Small intestine (tissue), 7 donors: Measurements from ENCODE around the gene PSMG4. TPM values are rescaled to one million over a fixed set of nuclear protein-coding genes. Genes with fewer than 3 reads are reported as not detected.

Source experiments
- DNase-seq, 2 donors: peaks; one replicate each; pipeline versions ENCODE4 v3.0.0 to v3.0.0-alpha.2; 2013
- FAIRE-seq: peaks from 2 replicates; lab custom pipeline; 2012; peaks lifted over from hg19 to GRCh38; lab: Jason Lieb, UNC
- H3K27ac ChIP-seq, 3 donors: one replicate each; pipeline ENCODE4 v1.5.1; 2013; ENCODE audit warnings: low read length in 2 of 3, mild to moderate bottlenecking in 2 of 3, control low read depth in 1 of 3, inconsistent platforms in 1 of 3, low read depth in 1 of 3, moderate library complexity in 1 of 3
- H3K27me3 ChIP-seq, 3 donors: one replicate each; pipeline ENCODE4 v1.6.1; 2013; ENCODE audit warnings: low read length in 3 of 3, inconsistent platforms in 1 of 3; ENCODE audit not compliant: control insufficient read depth in 3 of 3, insufficient read depth in 3 of 3
- H3K36me3 ChIP-seq, 3 donors: one replicate each; pipeline ENCODE4 v1.6.1; 2013; ENCODE audit warnings: low read length in 3 of 3, inconsistent platforms in 1 of 3, low read depth in 1 of 3, mild to moderate bottlenecking in 1 of 3, moderate library complexity in 1 of 3; ENCODE audit not compliant: control insufficient read depth in 3 of 3, insufficient read depth in 2 of 3
- H3K4me1 ChIP-seq, 3 donors: one replicate each; pipeline ENCODE4 v1.6.1; 2013; ENCODE audit warnings: low read length in 2 of 3, inconsistent platforms in 1 of 3, low read depth in 1 of 3, mild to moderate bottlenecking in 1 of 3, moderate library complexity in 1 of 3; ENCODE audit not compliant: control insufficient read depth in 3 of 3, insufficient read depth in 2 of 3
- H3K4me3 ChIP-seq, 3 donors: one replicate each; pipeline ENCODE4 v1.5.1; 2013; ENCODE audit warnings: low read length in 3 of 3, control low read depth in 1 of 3, inconsistent platforms in 1 of 3, low read depth in 1 of 3, mild to moderate bottlenecking in 1 of 3, moderate library complexity in 1 of 3
- H3K9me3 ChIP-seq, 2 donors: one replicate each; pipeline ENCODE4 v1.6.1; 2013; ENCODE audit warnings: low read depth in 1 of 2, low read length in 1 of 2; ENCODE audit not compliant: control insufficient read depth in 2 of 2, insufficient read depth in 1 of 2
- WGBS, 3 donors: extraction: QIAGEN DNeasy Blood & Tissue Kit; methylation state at CpG; one replicate each; pipeline ENCODE4 v1.1.7; 2013; 5-methylcytosine and 5-hydroxymethylcytosine counted together
- polyA plus RNA-seq, 4 donors: library from polyadenylated mRNA; stranded (reverse) in 3 of 4; unstranded in 1 of 4; fragments of 200-250 nt in 3 of 4; fragments of 120-200 nt in 1 of 4; gene quantifications; one replicate each; pipeline versions ENCODE4 v1.2.1 to v1.2.3, GENCODE V29; 2013
- donor health status: healthy with polysubstance abuse.
- donor health status: control.
- donor health status: control.
- donor health status: Bipolar disorder and iron deficiency.
- donor health status: healthy.

Gene PSMG4
- polyA plus RNA-seq, 4 donors: 22.6 to 43.8 (median 33.4) TPM

DNA sequence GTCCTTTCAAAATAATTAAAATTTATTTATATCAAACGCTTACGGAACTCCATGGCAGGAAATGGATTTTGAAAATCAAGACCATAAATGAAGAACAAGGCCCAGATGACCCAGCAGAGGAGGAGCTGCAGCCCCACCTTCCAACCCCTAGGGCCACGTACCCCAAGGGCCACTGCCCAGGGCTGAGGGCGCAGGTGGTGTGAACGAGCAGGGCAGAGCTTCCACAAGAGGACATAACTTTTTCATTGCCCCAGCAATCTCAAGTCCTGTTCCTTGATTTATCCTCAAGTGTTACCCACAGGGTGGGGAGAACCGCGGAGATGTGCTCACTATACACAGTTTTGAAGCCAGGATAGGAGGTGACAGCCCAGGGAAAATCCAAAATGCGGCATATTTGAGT lies 42.8 kb downstream of the PSMG4 start:
- 92 to 98% (median 96%) methylated on average over 8 of the region's 8 CpGs for WGBS, 3 donors
- Histone ChIP-seq H3K36me3 (peaks cover 0 to 41% (median 0%) of the 10 kb centered on the region in 3 donors), H3K9me3 (peaks cover 1 to 7% of the 10 kb centered on the region in 2 donors), H3K27me3 (no peaks in the 10 kb centered on the region), H3K27ac (no peak overlapping the region), H3K4me1 (no peaks in the 10 kb centered on the region), H3K4me3 (no peak overlapping the region)
- no peak for DNase-seq
- no peak for FAIRE-seq

DNA sequence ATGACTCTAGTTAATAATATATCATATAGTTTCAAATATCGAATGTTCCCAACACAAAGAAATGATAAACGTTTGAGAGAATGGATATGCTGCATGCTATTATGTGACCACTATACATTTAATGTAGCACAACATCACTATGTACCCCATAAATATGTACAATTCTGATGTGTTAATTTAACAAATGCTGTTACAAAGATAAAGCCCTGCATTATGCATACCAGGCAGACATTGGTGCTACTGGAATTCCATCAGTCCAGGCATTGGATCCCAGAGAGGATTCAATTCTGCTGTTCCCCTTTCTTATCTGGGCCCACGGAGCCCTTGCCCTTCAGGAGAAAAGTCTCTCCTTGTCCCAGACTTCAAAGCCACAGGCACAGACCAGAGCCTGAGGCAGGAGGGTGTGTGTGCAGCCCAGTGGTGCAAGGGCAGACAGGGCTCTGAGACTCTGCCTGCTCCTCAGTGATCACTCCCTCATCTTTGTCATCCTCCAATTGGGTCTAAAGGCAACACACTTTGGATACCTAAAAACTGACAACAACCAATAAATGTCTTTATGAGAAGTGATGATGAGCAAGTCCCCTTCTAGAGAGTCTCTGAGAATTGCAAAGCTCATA lies 45.2 kb downstream of the PSMG4 start:
- H3K9me3 ChIP-seq: peaks cover 1 to 7% of the 10 kb centered on the region in 2 donors
- 74 to 86% (median 83%) methylated on average over 3 of the region's 3 CpGs for WGBS, 3 donors
- H3K4me3 ChIP-seq: no peak overlapping the region
- no peaks in the 10 kb centered on the region for H3K4me1 ChIP-seq
- H3K27me3 ChIP-seq: no peaks in the 10 kb centered on the region
- FAIRE-seq: no peak
- peaks cover 0 to 41% (median 7%) of the 10 kb centered on the region in 3 donors for H3K36me3 ChIP-seq
- no peak for DNase-seq
- no peak overlapping the region for H3K27ac ChIP-seq

DNA sequence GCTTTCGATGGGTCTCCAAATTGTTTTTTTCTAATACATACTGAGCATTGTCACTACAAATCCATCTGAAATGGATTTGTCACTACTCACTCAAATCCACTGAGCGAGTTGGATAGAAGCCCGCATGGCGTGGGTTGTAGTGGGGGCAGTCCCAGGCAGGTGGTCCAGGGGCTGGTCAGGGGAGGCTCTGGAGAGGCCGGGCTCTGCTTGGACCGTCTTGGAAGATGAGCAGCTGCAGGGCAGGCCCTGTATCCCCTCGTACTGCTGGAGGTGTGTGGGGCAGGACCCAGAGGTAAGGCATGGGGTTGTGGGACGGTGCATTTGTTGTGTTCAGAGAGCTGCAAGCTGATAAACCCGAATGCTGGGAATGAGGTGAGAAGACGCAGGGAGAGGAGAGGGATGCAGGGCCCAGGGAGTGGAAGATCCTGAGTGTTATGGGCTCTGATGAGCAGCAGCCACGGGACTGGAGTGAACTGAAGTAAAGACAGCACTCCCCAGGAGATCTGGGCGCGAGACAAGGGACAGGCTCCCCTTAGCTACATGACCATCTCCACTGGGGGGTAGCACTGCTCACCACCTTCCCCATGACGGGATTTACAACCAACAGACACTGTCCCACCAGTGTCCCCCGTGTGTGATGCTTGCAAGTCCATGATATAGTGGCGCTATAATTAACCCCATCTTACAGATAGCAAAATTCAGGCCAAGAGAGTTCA lies 45.9 kb downstream of the PSMG4 start:
- H3K36me3 ChIP-seq: peaks cover 0 to 49% (median 7%) of the 10 kb centered on the region in 3 donors
- H3K27me3 ChIP-seq: no peaks in the 10 kb centered on the region
- no peak overlapping the region for H3K27ac ChIP-seq
- H3K4me3 ChIP-seq: no peak overlapping the region
- 83 to 90% (median 90%) methylated on average over 16 of the region's 16 CpGs for WGBS, 3 donors
- no peak for DNase-seq
- no peaks in the 10 kb centered on the region for H3K4me1 ChIP-seq
- FAIRE-seq: no peak
- peaks cover 1 to 7% of the 10 kb centered on the region in 2 donors for H3K9me3 ChIP-seq

DNA sequence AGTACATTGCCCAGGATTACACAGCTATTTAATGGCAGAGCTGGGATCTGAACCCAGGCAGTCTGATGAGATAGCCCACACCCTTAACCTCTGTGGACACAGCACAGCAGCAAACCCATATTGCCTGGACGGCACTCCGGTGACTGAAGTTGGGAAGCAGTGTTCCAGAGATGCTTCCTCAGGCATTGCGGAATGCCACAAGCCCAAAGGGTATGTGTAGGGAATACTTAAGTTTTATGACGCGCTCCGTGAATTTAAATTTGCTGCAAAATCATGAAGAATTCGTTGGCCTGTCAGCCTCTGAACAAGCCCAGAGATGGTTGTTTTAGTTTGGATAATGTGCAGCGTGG lies 46.4 kb downstream of the PSMG4 start:
- FAIRE-seq (no peak), DNase-seq (no peak)
- Histone ChIP-seq H3K4me1 (no peaks in the 10 kb centered on the region), H3K27ac (no peak overlapping the region), H3K4me3 (no peak overlapping the region), H3K9me3 (peaks cover 1 to 7% of the 10 kb centered on the region in 2 donors), H3K27me3 (no peaks in the 10 kb centered on the region), H3K36me3 (peaks cover 0 to 49% (median 7%) of the 10 kb centered on the region in 3 donors)
- 91 to 95% (median 94%) methylated on average over 8 of the region's 8 CpGs for WGBS, 3 donors

DNA sequence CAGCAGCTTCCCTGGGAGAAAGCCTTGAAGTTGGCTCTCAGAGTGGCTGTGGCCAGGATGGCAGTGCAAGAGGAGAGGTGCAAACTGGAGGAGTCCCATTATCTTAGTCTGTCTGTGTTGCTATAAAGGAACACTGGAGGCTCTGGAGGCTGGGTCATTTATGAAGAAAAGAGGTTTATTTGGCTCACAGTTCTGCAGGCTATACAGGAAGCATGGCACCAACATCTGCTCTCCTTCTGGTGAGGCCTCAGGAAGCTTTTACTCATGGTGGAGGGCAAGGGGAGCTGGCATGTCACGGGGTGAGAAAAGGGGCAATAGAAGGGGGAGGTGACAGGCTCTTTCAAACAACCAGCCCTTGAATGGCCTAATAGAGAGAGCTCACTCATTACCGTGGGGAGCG lies 47.1 kb downstream of the PSMG4 start:
- no peak overlapping the region for H3K4me3 ChIP-seq
- H3K9me3 ChIP-seq: peaks cover 1 to 7% of the 10 kb centered on the region in 2 donors
- WGBS, 3 donors: 78 to 98% (median 96%) methylated on average over 3 of the region's 3 CpGs
- peaks cover 0 to 50% (median 7%) of the 10 kb centered on the region in 3 donors for H3K36me3 ChIP-seq
- no peaks in the 10 kb centered on the region for H3K27me3 ChIP-seq
- no peak for FAIRE-seq
- no peak overlapping the region for H3K27ac ChIP-seq
- no peaks in the 10 kb centered on the region for H3K4me1 ChIP-seq
- DNase-seq: no peak

DNA sequence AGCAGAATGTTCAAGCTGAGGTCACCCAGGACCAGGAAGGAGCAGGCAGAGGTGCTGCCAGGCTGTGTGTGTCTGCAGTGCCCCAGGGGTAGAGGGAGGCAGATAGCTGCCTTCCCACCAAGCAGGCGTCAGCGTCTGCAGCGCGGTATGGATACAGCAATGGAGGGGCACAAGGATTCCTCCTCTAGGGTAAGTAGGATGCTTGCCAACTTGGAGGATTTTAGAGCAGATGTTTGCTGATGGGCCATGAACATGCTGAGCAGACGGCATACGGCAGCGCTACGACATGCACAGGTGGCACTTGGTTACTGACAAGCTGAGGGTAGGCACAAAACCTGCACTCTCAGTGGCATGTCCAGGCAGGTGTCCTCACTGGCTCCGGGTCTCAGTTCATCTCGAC lies 48.1 kb downstream of the PSMG4 start:
- peaks cover 1 to 7% of the 10 kb centered on the region in 2 donors for H3K9me3 ChIP-seq
- H3K4me3 ChIP-seq: no peak overlapping the region
- no peaks in the 10 kb centered on the region for H3K27me3 ChIP-seq
- H3K36me3 ChIP-seq: peaks cover 0 to 53% (median 7%) of the 10 kb centered on the region in 3 donors
- no peaks in the 10 kb centered on the region for H3K4me1 ChIP-seq
- FAIRE-seq (no peak), DNase-seq (no peak)
- no peak overlapping the region for H3K27ac ChIP-seq
- WGBS, 3 donors: 90 to 94% (median 92%) methylated on average over 10 of the region's 10 CpGs

DNA sequence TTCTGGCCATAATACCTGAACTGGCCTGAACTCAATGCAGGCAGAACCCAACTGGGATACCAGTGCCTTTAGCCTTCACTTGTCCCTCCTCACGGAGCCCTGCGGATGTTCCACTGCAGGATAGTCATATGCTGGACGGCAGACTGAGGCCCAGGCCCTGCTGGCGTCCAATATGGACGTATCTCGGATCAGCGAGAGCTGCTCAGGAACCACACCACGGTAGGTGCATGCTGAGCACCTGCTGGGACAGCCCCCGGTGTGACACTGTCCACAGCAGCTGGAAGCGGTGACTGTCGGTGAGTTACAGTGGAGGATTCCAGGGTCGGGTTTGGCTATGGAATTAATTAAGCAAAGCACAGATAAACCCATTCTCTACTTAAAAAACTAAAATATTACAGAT lies 48.7 kb downstream of the PSMG4 start:
- H3K4me1 ChIP-seq: no peaks in the 10 kb centered on the region
- H3K27me3 ChIP-seq: no peaks in the 10 kb centered on the region
- DNase-seq: no peak
- H3K27ac ChIP-seq: no peak overlapping the region
- H3K9me3 ChIP-seq: peaks cover 1 to 7% of the 10 kb centered on the region in 2 donors
- no peak for FAIRE-seq
- H3K4me3 ChIP-seq: no peak overlapping the region
- 92 to 95% (median 93%) methylated on average over 12 of the region's 12 CpGs for WGBS, 3 donors
- H3K36me3 ChIP-seq: peaks cover 0 to 53% (median 7%) of the 10 kb centered on the region in 3 donors

DNA sequence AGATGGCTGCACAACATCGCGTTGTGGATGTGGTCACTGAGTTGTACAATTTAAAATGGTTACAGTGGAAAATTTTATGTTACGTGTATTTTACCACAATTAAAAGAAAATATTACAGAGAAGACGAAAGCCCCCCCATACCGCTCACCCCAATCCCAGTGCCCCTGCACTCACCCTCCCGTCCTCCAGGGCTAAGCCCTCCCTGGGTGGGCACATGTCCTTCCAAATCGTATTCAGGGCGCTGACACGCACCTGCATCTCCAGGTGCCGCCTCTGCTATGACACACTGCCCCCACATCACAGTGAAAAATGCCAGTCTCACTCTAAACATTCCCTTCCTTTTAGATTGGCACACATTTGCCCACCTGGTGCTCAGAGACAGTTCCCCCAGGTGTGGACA lies 49.4 kb downstream of the PSMG4 start:
- no peak overlapping the region for H3K27ac ChIP-seq
- H3K4me3 ChIP-seq: no peak overlapping the region
- H3K27me3 ChIP-seq: no peaks in the 10 kb centered on the region
- 89 to 95% (median 93%) methylated on average over 10 of the region's 10 CpGs for WGBS, 3 donors
- DNase-seq (no peak), FAIRE-seq (no peak)
- H3K36me3 ChIP-seq: peaks cover 0 to 57% (median 7%) of the 10 kb centered on the region in 3 donors
- no peaks in the 10 kb centered on the region for H3K4me1 ChIP-seq
- peaks cover 1 to 7% of the 10 kb centered on the region in 2 donors for H3K9me3 ChIP-seq
